GM12872 (cell line): ENCODE measurements around the gene ANKRD27.

ENCODE experiments used
- TF ChIP-seq, protein P1 (sequence below): IDR thresholded peaks from 3 replicates; pipeline ENCODE4 v1.5.1; 2011; ENCODE audit warnings: low read depth, mild to moderate bottlenecking, low read length, moderate library complexity; ENCODE audit not compliant: insufficient read depth

ANKRD27 gene

DNA sequence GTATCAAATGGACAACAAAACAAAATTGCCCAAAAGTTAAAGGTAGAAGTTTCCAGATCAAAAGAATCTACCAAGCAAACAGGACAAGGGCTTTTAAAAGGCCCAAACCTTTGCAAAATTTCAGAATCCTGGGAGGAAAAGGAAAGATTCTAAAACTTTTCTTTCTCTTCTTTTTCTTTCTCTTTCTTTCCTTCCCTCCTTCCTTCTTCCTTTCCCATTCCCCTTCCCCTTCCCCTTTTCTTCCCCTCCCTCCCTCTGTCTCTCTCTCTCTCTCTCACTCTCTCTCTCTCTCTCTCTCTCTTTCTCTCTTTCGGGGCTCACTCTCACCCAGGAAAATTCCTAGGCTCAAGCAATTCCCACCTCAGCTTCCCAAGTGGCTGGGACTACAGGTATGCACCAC is 98.2 kb downstream of the ANKRD27 start:
- TF ChIP-seq, protein P1, sequence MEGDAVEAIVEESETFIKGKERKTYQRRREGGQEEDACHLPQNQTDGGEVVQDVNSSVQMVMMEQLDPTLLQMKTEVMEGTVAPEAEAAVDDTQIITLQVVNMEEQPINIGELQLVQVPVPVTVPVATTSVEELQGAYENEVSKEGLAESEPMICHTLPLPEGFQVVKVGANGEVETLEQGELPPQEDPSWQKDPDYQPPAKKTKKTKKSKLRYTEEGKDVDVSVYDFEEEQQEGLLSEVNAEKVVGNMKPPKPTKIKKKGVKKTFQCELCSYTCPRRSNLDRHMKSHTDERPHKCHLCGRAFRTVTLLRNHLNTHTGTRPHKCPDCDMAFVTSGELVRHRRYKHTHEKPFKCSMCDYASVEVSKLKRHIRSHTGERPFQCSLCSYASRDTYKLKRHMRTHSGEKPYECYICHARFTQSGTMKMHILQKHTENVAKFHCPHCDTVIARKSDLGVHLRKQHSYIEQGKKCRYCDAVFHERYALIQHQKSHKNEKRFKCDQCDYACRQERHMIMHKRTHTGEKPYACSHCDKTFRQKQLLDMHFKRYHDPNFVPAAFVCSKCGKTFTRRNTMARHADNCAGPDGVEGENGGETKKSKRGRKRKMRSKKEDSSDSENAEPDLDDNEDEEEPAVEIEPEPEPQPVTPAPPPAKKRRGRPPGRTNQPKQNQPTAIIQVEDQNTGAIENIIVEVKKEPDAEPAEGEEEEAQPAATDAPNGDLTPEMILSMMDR: no peak

DNA sequence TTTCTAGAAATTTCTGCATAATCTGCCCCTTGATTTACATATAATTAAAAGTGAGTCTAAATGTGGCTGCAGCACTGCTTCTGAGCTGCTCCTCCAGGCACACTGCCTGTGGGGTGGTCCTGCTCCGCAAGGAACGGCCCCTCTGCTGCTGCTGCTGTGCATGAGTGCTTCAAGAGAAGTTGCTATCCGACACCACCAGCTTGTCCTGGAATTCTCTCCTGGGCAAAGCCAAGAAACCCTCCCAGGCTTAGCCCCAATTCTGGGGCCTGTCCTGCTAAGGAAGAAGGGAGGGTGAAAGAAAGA is 101.5 kb downstream of the ANKRD27 start:
- TF ChIP-seq, protein P1: no peak

DNA sequence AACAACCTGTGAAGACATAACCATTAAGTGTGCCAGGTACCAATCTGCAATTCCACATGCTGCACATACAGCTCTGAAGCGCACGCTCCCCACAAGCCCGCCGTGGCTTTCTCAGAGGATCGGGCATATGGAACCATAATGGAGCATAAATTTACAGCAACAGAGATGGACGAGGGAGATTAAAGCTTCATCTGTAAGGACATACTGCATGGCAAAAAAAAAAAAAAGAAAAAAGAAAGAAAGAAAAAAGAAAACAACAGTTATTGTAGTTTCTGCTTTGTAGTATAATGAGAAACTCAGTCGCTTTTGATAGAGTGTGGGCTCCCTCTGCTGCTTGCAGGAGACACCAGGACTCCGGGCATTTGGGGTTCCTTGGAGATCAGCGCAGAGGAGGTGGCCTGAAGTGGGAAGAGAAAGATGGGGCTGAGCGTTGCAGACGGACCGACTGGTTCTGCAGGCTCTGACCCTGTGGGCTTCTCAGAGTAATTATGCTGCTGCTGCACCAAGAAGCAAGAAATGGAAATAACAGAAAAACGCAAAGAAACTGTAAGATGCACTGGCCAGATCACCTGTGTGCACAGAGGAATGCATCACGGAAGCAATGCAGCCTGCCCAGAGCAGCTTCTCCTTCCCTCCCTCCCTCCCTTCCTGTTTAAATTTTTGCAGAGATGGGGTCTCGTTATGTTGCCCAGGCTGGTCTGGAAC is 104.7 kb downstream of the ANKRD27 start:
- TF ChIP-seq, protein P1: peak; percentile 69

DNA sequence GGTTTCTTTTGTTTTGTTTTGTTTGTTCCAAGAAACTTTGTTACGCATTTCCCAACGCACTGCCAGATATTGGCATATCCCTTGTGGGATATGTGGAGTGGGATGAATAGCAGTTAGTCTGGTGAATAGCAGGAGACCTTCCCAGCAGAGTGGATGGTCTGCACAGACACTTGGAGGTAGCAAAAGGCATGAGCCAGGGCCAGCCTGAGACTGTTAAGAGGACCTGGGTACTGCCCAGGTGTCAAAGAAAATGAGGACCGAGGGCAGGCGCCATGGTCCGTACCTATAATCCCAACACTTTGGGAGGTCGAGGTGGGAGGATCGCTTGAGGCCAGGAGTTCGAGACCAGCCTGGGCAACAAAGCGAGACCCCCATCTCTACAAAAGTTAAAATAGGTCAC is 107.5 kb downstream of the ANKRD27 start:
- TF ChIP-seq, protein P1: no peak

DNA sequence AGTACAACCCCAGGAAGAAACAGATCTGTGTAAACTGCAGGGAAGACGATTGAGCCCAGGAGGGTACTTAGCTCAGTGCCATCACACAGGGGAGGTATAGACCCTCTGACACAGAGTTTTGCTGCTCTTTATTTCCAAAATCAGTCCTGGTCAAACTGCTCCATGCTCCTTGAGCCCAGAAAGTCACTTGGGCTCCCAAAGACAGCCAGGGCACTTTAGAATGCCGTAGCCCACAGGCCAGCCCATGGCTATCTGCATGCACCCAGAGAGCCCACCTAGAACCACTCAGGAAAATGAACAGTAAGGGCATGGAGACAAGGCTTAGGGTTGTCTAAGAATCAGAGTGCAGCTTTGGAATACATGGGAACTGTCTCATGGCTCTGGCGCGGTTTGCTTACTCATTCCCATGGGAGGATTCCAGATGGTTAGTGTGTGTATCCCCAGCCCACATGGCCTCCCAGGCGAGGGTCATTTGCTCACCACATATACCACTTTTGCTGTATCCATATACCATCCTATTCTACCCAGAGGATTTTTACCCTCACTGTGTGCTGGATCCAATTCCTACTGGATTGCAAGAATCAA is 108.6 kb downstream of the ANKRD27 start:
- TF ChIP-seq, protein P1: no peak

DNA sequence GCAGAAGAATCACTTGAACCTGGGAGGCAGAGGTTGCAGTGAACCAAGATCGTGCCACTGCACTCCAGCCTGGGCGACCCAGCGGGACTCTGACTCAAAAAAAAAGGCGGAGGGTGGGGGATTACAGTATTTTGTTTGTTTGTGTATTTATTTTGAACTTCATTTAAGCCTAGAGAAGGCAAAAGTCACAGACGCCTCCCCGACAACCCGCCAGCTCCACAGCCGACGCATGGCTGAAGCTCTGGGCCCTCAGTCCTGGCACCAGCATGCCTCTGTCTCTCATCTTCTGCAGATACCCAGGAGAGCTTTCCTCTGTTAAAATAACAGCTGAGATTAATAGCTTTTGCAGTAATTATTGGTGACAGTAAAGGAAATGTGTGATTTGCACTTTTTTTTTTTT is 111.2 kb downstream of the ANKRD27 start:
- TF ChIP-seq, protein P1: no peak

DNA sequence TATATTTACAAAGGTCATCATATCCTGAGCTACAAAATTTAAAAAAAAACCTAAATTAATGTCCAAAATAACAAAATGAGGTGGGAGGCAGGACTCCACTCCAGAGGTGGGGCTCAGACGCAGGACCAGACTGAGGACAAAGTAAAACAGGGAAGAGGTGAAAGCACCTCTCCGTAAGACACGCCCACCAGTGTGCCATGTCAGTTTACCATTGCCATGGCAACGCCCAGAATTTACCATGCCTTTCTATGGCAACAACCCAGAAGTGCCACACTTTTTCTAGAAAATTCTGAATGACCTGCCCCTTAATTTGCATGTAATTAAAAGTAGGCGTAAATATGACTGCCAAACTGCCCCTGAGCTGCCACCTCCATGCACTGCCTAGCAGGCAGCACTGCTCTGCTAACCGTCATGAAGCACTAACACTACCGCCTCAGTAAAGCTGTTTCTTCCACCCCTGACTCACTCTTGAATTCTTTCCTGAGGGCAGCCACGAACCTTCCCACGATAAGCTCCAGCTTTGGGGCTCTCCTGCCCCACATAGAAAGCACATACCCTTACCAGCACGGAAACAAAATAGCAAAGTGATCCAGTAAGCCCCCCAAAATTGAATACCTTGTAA is 116.3 kb downstream of the ANKRD27 start:
- TF ChIP-seq, protein P1: no peak
